H1 (cell line): ENCODE data around the gene SDSL. TPM values are rescaled to one million over a fixed set of nuclear protein-coding genes. Genes with fewer than 3 reads are reported as not detected.
A peak's percentile ranks its signal among the peaks of the same experiment; 100 is the strongest.

Experiments used
- CTCF ChIA-PET: fragments of 300-600 bp; sonication (Branson Sonifier 250); formaldehyde crosslinking; loops from one replicate; lab custom pipeline; 2021; ENCODE audit not compliant: partially characterized antibody; lab: Charles Lee
- POLR2A ChIA-PET: fragments of 300-600 bp; sonication (Branson Sonifier 250); formaldehyde crosslinking; loops from one replicate; lab custom pipeline; 2021; ENCODE audit warnings: inconsistent platforms; ENCODE audit not compliant: partially characterized antibody; lab: Charles Lee
- DNase-seq, 2 experiments: peaks; one replicate each; pipeline versions ENCODE4 v3.0.0 to v3.0.0-alpha.2; 2010 to 2022; ENCODE audit warnings: low spot score in 2 of 2, low read depth in 1 of 2, mixed read lengths in 1 of 2
- FAIRE-seq: peaks from 2 replicates; lab custom pipeline; 2011; peaks lifted over from hg19 to GRCh38; lab: Jason Lieb, UNC
- H2AFZ ChIP-seq: 2 replicates; pipeline ENCODE4 v1.8.1; 2012; ENCODE audit warnings: low read length, inconsistent platforms
- H2AK5ac ChIP-seq: 2 replicates; pipeline ENCODE4 v1.6.1; 2013; ENCODE audit warnings: low read depth, low read length
- H2BK120ac ChIP-seq: replicated peaks from 2 replicates; pipeline ENCODE3; 2013; ENCODE audit warnings: low read depth, low read length, inconsistent platforms
- H2BK12ac ChIP-seq: 2 replicates; pipeline ENCODE4 v1.6.1; 2013; ENCODE audit warnings: low read depth, low read length
- H2BK15ac ChIP-seq: 2 replicates; pipeline ENCODE4 v1.6.1; 2013; ENCODE audit warnings: low read length
- H2BK20ac ChIP-seq: 2 replicates; pipeline ENCODE4 v1.6.1; 2013; ENCODE audit warnings: low read length
- H2BK5ac ChIP-seq: 2 replicates; pipeline ENCODE4 v1.6.1; 2013; ENCODE audit warnings: low read depth, low read length
- H3K14ac ChIP-seq: 2 replicates; pipeline ENCODE4 v1.6.1; 2013; ENCODE audit warnings: inconsistent platforms; ENCODE audit not compliant: insufficient read length
- H3K18ac ChIP-seq: 2 replicates; pipeline ENCODE4 v1.6.1; 2013; ENCODE audit warnings: low read length; ENCODE audit errors: extremely low read depth
- H3K23ac ChIP-seq: 2 replicates; pipeline ENCODE4 v1.6.1; 2013; ENCODE audit warnings: inconsistent platforms; ENCODE audit not compliant: insufficient read length
- H3K23me2 ChIP-seq: 2 replicates; pipeline ENCODE4 v1.6.1; 2013; ENCODE audit warnings: low read depth, low read length
- H3K27ac ChIP-seq: 2 replicates; pipeline ENCODE4 v1.6.1; 2011; ENCODE audit warnings: low read depth, low read length, inconsistent platforms
- H3K27me3 ChIP-seq, 4 experiments: replicated peaks in 1 of 4; 1 replicate in 1 of 4; 2 replicates in 3 of 4; pipeline versions ENCODE4 v1.6.1 to v1.8.1; 2011 to 2013; ENCODE audit warnings: low read length in 3 of 4, mild to moderate bottlenecking in 3 of 4, inconsistent platforms in 2 of 4, mixed read lengths in 2 of 4, moderate library complexity in 1 of 4; ENCODE audit not compliant: control insufficient read depth in 3 of 4, insufficient read depth in 3 of 4; ENCODE audit errors: extremely low read depth in 1 of 4
- H3K36me3 ChIP-seq, 4 experiments: 2 replicates each; pipeline versions ENCODE4 v1.6.1 to v1.8.1; 2011 to 2013; ENCODE audit warnings: mild to moderate bottlenecking in 4 of 4, low read length in 3 of 4, moderate library complexity in 2 of 4, control low read depth in 1 of 4, inconsistent platforms in 1 of 4; ENCODE audit not compliant: insufficient read depth in 4 of 4, control insufficient read depth in 2 of 4
- H3K4ac ChIP-seq: replicated peaks from 2 replicates; pipeline ENCODE3; 2013; ENCODE audit warnings: low read length, low read depth, mixed read lengths, inconsistent platforms; ENCODE audit not compliant: insufficient read length
- H3K4me1 ChIP-seq, 4 experiments: replicated peaks in 1 of 4; 1 replicate in 1 of 4; 2 replicates in 3 of 4; pipeline versions ENCODE4 v1.6.1 to v1.8.1; 2011 to 2013; ENCODE audit warnings: low read length in 3 of 4, inconsistent platforms in 2 of 4, mixed read lengths in 1 of 4; ENCODE audit not compliant: insufficient read depth in 4 of 4, control insufficient read depth in 3 of 4
- H3K4me2 ChIP-seq, 2 experiments: 2 replicates each; pipeline versions ENCODE4 v1.6.1 to v1.8.1; 2011 to 2013; ENCODE audit warnings: low read depth in 2 of 2, low read length in 2 of 2, control low read depth in 1 of 2, inconsistent platforms in 1 of 2, mild to moderate bottlenecking in 1 of 2; ENCODE audit not compliant: insufficient read depth in 1 of 2
- H3K4me3 ChIP-seq, 4 experiments: fragments of 200-600, 300-600 bp in 1 of 4; sonication (generic), shearing (Covaris generic), sonication (Bioruptor Twin) in 1 of 4; 2 replicates each; pipeline versions ENCODE4 v1.5.1 to v1.8.1; 2011 to 2016; ENCODE audit warnings: low read length in 4 of 4, low read depth in 3 of 4, control low read depth in 2 of 4, inconsistent platforms in 2 of 4, mild to moderate bottlenecking in 2 of 4, mixed read lengths in 1 of 4, moderate library complexity in 1 of 4; ENCODE audit not compliant: insufficient read depth in 2 of 4; ENCODE audit errors: extremely low read depth in 1 of 4
- H3K56ac ChIP-seq: replicated peaks from 2 replicates; pipeline ENCODE3; 2013; ENCODE audit warnings: low read depth, mild to moderate bottlenecking, mixed read lengths, low read length, inconsistent platforms; ENCODE audit not compliant: insufficient read length
- H3K79me1 ChIP-seq: 2 replicates; pipeline ENCODE4 v1.6.1; 2013; ENCODE audit warnings: low read depth, low read length, control low read depth
- H3K79me2 ChIP-seq, 2 experiments: 2 replicates each; pipeline versions ENCODE4 v1.6.1 to v1.8.1; 2012 to 2013; ENCODE audit warnings: low read length in 2 of 2, mild to moderate bottlenecking in 2 of 2, inconsistent platforms in 1 of 2; ENCODE audit not compliant: insufficient read depth in 2 of 2, control insufficient read depth in 1 of 2
- H3K9ac ChIP-seq, 4 experiments: replicated peaks in 1 of 4; 1 replicate in 1 of 4; 2 replicates in 3 of 4; pipeline versions ENCODE4 v1.6.1 to v1.8.1; 2011 to 2013; ENCODE audit warnings: low read depth in 3 of 4, low read length in 3 of 4, control low read depth in 2 of 4, mild to moderate bottlenecking in 2 of 4, moderate library complexity in 2 of 4, inconsistent platforms in 1 of 4; ENCODE audit errors: extremely low read depth in 1 of 4
- H3K9me3 ChIP-seq, 2 experiments: 2 replicates each; pipeline versions ENCODE4 v1.6.1 to v1.8.1; 2012 to 2013; ENCODE audit warnings: mild to moderate bottlenecking in 2 of 2, moderate library complexity in 2 of 2, control low read depth in 1 of 2, inconsistent platforms in 1 of 2, low read depth in 1 of 2, low read length in 1 of 2, mixed read lengths in 1 of 2; ENCODE audit not compliant: insufficient read depth in 2 of 2
- H4K20me1 ChIP-seq, 2 experiments: replicated peaks in 1 of 2; 2 replicates each; pipeline versions ENCODE3 to v1.8.1; 2011 to 2013; ENCODE audit warnings: inconsistent platforms in 2 of 2, low read length in 2 of 2, mild to moderate bottlenecking in 1 of 2; ENCODE audit not compliant: insufficient read depth in 2 of 2, control insufficient read depth in 1 of 2
- H4K5ac ChIP-seq: 2 replicates; pipeline ENCODE4 v1.6.1; 2013; ENCODE audit warnings: low read length, low read depth, mixed read lengths, inconsistent platforms; ENCODE audit not compliant: insufficient read length
- H4K8ac ChIP-seq: 2 replicates; pipeline ENCODE4 v1.8.0; 2013; ENCODE audit warnings: mild to moderate bottlenecking, moderate library complexity, low read length, inconsistent platforms; ENCODE audit not compliant: insufficient read depth; ENCODE audit errors: extremely low read depth
- H4K91ac ChIP-seq: replicated peaks from 2 replicates; pipeline ENCODE3; 2013; ENCODE audit warnings: low read length, mixed read lengths, inconsistent platforms; ENCODE audit not compliant: insufficient read length
- ASH2L ChIP-seq: fragments of 200-600, 300-600 bp; sonication (generic); IDR thresholded peaks from one replicate; pipeline ENCODE4 v1.7.1; 2017; ENCODE audit warnings: low read length
- CEBPB ChIP-seq: IDR thresholded peaks from 2 replicates; pipeline ENCODE4 v1.6.1; 2012; ENCODE audit warnings: low read depth, low read length
- CHD2 ChIP-seq: IDR thresholded peaks from 2 replicates; pipeline ENCODE4 v1.6.1; 2012; ENCODE audit warnings: low read length, improper control_type of control experiment
- EP300 ChIP-seq, 2 experiments: IDR thresholded peaks; 1 replicate in 1 of 2; 2 replicates in 1 of 2; pipeline ENCODE4 v1.6.1; 2011 to 2012; ENCODE audit warnings: low read depth in 2 of 2, low read length in 2 of 2, mild to moderate bottlenecking in 2 of 2, borderline replicate concordance in 1 of 2, inconsistent platforms in 1 of 2, moderate library complexity in 1 of 2
- HDAC2 ChIP-seq, 2 experiments: fragments of 300-600 bp in 1 of 2; sonication (generic) in 1 of 2; IDR thresholded peaks; 2 replicates each; pipeline ENCODE4 v1.6.1; 2011 to 2012; ENCODE audit warnings: low read depth in 2 of 2, low read length in 2 of 2, mild to moderate bottlenecking in 2 of 2, moderate library complexity in 2 of 2, borderline replicate concordance in 1 of 2, inconsistent platforms in 1 of 2
- JUN ChIP-seq: IDR thresholded peaks from 2 replicates; pipeline ENCODE4 v1.6.1; 2011; ENCODE audit warnings: low read depth, mild to moderate bottlenecking, improper control_type of control experiment, low read length
- SIX5 ChIP-seq: IDR thresholded peaks from 2 replicates; pipeline ENCODE4 v1.6.1; 2011; ENCODE audit warnings: mild to moderate bottlenecking, low read depth, low read length
- SP1 ChIP-seq: IDR thresholded peaks from 2 replicates; pipeline ENCODE4 v1.6.1; 2011; ENCODE audit warnings: low read depth, low read length
- WGBS, 2 experiments: shearing (Covaris generic) in 1 of 2; methylation state at CpG; one replicate each; pipeline versions ENCODE4 v1.1.6 to v1.1.7; 2013 to 2015; ENCODE audit warnings: low lambda C conversion rate in 2 of 2, mixed read lengths in 2 of 2, inconsistent platforms in 1 of 2, low coverage in 1 of 2, missing lambda C conversion rate in 1 of 2; ENCODE audit not compliant: insufficient replicate concordance in 2 of 2, insufficient coverage in 1 of 2, insufficient read length in 1 of 2; ENCODE audit errors: extremely low coverage in 1 of 2, missing lambda C conversion rate in 1 of 2; 5-methylcytosine and 5-hydroxymethylcytosine counted together
- polyA plus RNA-seq, 7 experiments: library from polyadenylated mRNA; depleted of rRNA in 3 of 7; stranded (reverse) in 5 of 7; unstranded in 2 of 7; fragments of >200 nt in 5 of 7; fragments of 200-250 nt in 2 of 7; gene quantifications; 1 replicate in 5 of 7; 2 replicates in 1 of 7; 4 replicates in 1 of 7; pipeline versions ENCODE4 v1.2.1 to v1.2.3, GENCODE V29; 2011 to 2013; ENCODE audit warnings: missing spikeins in 2 of 7, mixed read lengths in 2 of 7
- total RNA-seq: library from RNA; stranded (reverse); fragmentation: NEBNext Ultra II Directional; extraction: Animal tissue kit (Norgen Biotek cat#: 25700); gene quantifications from 2 replicates; pipeline ENCODE4 v1.2.1, GENCODE V29; 2021
- TF ChIP-seq, protein P1 (sequence below): IDR thresholded peaks from 2 replicates; pipeline ENCODE4 v1.6.1; 2011; ENCODE audit warnings: low read depth, mild to moderate bottlenecking, low read length; ENCODE audit not compliant: insufficient read depth

SDSL gene
- total and polyA plus RNA-seq, 2 of the 8 experiments (the other 6 are each of a cell fraction or from before 2014, with no cell fraction given) = 0.69 to 1.3 TPM

DNA sequence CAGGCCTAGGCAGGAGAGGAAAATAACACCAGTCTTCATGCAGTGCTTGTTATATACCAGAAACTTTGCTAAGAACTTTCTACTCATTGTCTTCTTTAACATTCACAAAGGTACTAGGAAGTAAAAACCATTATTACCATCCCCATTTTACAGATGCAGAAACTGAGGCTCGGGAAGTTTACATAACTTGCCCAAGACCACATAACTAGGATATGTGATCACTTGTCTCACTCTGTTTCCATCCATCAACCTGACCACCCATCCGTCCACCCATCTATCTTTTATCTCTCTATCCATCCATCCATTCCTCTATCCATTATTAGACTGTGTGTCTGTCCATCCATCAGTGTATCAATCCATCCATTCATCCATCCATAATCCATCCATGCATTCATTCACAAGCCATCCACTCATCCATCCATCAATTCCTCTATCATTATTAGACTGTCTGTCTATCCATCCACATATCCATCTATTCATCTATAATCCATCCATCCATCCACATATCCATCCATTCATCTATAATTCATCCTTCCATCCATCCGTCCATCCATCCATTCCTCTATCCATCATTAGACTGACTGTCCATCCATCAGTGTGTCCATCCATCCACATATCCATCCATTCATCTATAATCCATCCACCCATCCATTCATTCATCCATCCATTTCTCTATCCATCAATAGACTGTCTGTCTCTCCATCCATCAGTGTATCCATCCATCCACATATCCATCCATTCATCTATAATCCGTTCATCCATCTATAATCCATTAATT, 16.5 kb downstream of the SDSL start:
- Histone ChIP-seq H2AK5ac (no peak overlapping the region), H3K14ac (no peak overlapping the region)

More for the DNA sequence above, 16.5 kb downstream of the SDSL start:
- peaks cover 6% of the 10 kb centered on the region; the same call in 1 of the 2 replicates for H3K23me2 ChIP-seq
- H3K4ac ChIP-seq = no peak overlapping the region
- no peak overlapping the region for H2BK5ac ChIP-seq
- TF ChIP-seq SIX5 = no peak
- TF ChIP-seq CEBPB = no peak
- TF ChIP-seq, protein P1, sequence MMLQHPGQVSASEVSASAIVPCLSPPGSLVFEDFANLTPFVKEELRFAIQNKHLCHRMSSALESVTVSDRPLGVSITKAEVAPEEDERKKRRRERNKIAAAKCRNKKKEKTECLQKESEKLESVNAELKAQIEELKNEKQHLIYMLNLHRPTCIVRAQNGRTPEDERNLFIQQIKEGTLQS = no peak
- TF ChIP-seq JUN = no peak
- no peak for TF ChIP-seq EP300 (IDR thresholded peaks at IDR 0.05; ENCODE audit: borderline replicate concordance in 1 of 2, low read depth in 2 of 2, low read length in 2 of 2)
- TF ChIP-seq ASH2L = no peak
- TF ChIP-seq HDAC2 (IDR thresholded peaks at IDR 0.05; ENCODE audit: borderline replicate concordance in 1 of 2, low read depth in 2 of 2, low read length in 2 of 2) = no peak
- no peak for TF ChIP-seq SP1
- no peak for TF ChIP-seq CHD2
- H3K79me1 ChIP-seq = no peaks in the 10 kb centered on the region
- H3K23ac ChIP-seq = no peak overlapping the region
- H2AFZ ChIP-seq = no peak overlapping the region
- H2BK120ac ChIP-seq = no peak overlapping the region
- no peaks in the 10 kb centered on the region; a peak in 1 of 4 replicates for H3K9me3 ChIP-seq
- no peak overlapping the region for H3K4me3 ChIP-seq
- no peak overlapping the region for H2BK20ac ChIP-seq
- peaks cover 0 to 2% (median under 1%) of the 10 kb centered on the region in 4 experiments; a peak in 2 of 7 replicates for H3K4me1 ChIP-seq
- H3K4me2 ChIP-seq = no peak overlapping the region
- ChIA-PET POLR2A (no interaction called here), CTCF (interaction anchor here (1.0 to 1.3 kb wide), 3 partner anchors 13 to 328 kb away, joined by 3 to 4 read pairs (median 3); no protein-coding TSS in a partner anchor)
- no peaks in the 10 kb centered on the region; a peak in 1 of 8 replicates for H3K36me3 ChIP-seq
- H4K20me1 ChIP-seq = no peaks in the 10 kb centered on the region
- no peak overlapping the region for H3K18ac ChIP-seq
- no peak overlapping the region for H2BK12ac ChIP-seq
- no peak for DNase-seq
- no peak overlapping the region for H2BK15ac ChIP-seq
- no peak overlapping the region for H4K91ac ChIP-seq
- H3K27ac ChIP-seq = no peak overlapping the region
- no peaks in the 10 kb centered on the region for H3K79me2 ChIP-seq
- H3K9ac ChIP-seq = no peak overlapping the region
- H4K5ac ChIP-seq = no peak overlapping the region
- WGBS, 2 experiments = 90 to 100% methylated on average over 2 to 4 of the region's 4 CpGs
- FAIRE-seq = no peak
- no peak overlapping the region for H4K8ac ChIP-seq
- H3K56ac ChIP-seq = peak overlapping the region; percentile 49
- peaks cover 0 to 2% (median 0%) of the 10 kb centered on the region in 4 experiments; a peak in 2 of 7 replicates for H3K27me3 ChIP-seq
